GM19193 (cell line): ENCODE measurements around the gene EPSTI1.
A peak's percentile ranks its signal among the peaks of the same experiment; 100 is the strongest.

Experiments
- POLR2A ChIP-seq: IDR thresholded peaks from 4 replicates; pipeline ENCODE4 v1.6.1; 2011; ENCODE audit not compliant: insufficient read depth, insufficient read length; ENCODE audit errors: extremely low read depth

The EPSTI1 gene

DNA sequence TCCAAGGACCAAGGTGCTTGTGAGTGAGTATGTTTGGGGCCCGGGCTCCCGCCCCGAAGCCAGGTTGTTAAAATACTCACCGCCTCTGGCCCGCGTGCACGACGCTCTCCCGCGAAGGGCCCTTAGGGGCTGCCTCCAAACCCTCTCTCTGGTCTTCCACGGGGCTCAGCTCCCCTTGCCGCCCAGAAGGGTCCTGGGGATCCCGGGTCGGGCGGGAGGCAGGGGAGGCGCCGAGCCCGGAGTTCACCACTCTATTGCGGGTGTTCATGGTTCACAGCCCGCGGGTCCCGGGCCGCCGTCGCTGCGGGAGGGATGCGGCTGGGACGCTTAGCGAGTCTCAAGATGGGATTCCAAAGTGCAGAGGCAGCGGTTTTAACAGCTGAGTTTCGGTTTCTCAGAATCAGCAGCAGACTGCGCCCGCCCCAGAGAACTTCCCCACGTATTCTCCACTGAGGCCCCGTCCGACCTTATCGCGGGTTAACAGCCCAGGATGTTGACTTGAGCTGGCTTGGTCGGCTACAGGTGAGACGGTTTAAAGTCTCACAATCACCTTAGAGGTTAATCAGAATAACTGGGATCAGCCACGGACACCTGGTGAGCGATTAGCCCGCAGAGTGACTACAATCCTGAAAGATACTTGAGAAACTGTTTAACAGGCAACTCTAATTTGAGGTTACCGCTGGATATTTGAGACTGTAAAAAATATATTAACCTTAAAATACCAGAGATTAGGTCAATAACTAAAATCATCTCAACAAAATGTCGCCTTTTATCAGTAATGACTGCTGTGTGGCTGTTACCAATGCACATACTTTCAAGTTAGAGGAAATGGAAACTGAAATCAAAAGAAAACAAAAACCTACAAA, at the start of gene EPSTI1:
TSS of gene EPSTI1 (minus strand) at position 344 of the 866 bp plus-strand sequence. CDS start at position 268, 76 bp downstream.
- TF ChIP-seq POLR2A: peak; percentile 83

DNA sequence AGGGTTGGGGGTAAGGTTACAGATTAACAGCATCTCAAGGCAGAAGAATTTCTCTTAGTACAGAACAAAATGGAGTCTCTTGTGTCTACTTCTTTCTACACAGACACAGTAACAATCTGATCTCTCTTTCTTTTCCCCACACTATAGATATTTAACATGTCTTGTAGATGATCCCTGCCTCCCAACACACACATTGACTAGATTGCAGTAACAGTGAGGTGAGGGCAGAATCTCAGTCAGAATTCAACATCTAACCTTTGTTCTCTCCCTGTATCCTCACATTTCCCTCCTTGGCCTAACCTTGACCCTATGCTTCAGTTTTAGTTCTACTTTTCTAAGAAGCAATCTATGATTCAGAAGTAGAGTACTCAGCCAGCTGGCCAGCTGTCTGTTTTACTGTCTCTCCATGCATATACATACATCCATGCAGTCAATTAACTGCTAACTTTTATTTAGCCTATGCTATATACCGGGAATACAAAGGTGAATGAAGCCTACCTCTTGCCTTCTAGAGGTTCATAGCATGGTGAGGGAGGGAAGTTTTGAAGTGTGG, 49.4 kb upstream of the EPSTI1 start:
- no peak for TF ChIP-seq POLR2A

- no peak for TF ChIP-seq POLR2A
These were observed 47.9 kb upstream of the EPSTI1 start for GRCh38 chr13:43039966-43040365.

GRCh38 chr13:43036351-43037250, 44.6 kb upstream of the EPSTI1 start:
- TF ChIP-seq POLR2A: no peak

GRCh38 chr13:43033038-43033437, 41.0 kb upstream of the EPSTI1 start:
- TF ChIP-seq POLR2A: no peak

- no peak for TF ChIP-seq POLR2A
These were observed 39.8 kb upstream of the EPSTI1 start for GRCh38 chr13:43031881-43032280.

- TF ChIP-seq POLR2A: no peak
These were observed 38.5 kb upstream of the EPSTI1 start for GRCh38 chr13:43030548-43030947.

- no peak for TF ChIP-seq POLR2A
These were observed 34.2 kb upstream of the EPSTI1 start for GRCh38 chr13:43026262-43026661.

DNA sequence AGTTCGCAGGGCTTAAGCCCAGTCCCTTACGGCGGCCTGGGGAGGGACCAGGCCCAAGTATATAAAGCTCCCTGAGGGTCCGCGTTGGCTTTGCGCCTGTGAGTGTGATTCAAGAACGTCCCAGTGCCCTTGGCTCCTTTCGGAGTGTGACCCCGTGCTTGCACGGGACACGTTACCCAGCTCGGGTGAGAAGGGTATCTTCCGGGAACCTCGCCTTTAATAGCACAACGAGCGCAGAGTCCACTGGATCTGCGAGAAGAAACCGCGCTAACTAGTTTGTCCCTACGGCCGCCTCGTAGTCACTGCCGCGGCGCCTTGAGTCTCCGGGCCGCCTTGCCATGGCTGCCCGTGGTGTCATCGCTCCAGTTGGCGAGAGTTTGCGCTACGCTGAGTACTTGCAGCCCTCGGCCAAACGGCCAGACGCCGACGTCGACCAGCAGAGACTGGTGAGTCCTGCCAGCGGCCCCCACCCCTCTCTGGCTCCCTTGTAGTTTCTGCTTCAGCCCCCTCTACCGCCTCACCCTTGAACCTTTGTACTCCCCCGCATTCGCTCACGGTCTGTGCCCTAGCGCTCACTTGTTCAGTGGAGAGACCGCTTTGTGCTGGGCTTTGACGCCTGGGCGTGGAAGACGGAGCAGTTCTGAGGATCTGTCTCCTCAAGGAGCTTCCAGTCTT, 31.4 kb upstream of the EPSTI1 start, which contains the start of gene DNAJC15:
TSS of gene DNAJC15 (plus strand) at position 298 of the 675 bp plus-strand sequence. CDS start at position 339, 41 bp downstream.
- TF ChIP-seq POLR2A: peak; percentile 90

DNA sequence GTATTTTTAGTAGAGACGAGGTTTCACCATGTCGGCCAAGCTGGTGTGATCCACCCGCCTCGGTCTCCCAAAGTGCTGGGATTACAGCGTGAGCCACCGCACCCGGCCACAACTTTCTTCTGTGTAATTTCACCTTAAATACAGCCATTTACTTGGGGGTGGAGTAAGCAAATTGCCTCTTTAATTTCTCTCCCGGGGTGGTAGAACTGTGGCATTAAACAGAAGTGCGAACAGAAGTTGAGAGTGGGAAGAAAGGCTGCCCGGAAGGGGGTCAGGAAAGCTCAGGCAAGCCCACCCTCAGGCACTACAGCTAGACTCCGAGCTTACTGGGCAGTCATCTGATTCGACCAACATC, 30.9 kb upstream of the EPSTI1 start:
- TF ChIP-seq POLR2A: no peak

DNA sequence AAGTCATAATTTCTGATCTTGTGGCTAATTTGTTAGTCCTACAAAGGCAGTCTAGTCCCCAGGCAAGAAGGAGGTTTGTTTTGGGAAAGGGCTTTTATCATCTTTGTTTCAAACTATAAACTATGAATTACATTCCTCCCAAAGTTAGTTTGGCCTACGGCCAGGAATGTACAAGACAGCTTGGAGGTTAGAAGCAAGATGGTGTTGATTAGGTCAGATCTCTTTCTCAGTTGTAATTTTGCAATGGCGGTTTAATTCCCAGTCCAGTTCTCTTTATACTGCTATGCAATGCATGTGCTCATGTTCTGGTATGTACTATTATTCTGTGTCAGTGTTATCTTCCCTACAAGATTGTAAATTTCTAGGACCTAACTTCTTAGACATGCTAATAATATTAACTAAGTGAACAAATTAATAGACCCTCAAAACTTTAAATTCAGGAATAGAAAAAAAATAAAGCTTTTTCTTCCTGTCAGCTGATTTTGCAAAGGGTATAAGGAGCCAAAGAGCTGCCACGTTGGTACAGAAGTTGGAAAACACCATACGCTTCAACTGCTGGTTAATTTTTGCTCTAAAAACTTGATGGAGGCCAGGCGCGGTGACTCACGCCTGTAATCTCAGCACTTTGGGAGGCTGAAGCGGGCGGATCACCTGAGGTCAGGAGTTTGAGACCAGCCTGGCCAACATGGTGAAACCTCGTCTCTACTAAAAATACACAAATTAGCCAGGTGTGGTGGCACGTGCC, 30.1 kb upstream of the EPSTI1 start:
- no peak for TF ChIP-seq POLR2A

DNA sequence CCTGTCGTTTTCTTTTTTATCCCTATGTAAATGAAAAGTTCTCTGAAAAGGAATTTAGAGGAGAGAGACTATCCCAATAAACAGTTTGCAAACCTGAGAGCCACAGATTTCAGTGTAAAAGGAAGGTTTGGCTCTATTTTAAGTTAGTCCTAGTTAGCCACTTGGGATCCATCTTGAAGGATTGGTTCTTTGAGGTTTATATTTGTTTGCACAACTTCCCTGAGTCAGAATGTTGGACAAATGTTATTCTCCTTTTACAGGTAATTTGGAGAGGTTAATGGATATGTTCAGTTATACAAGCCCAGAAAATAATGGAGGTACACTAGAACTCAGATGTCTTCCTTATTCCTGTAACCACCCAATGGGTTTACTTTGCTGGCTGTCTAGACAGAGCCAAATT, 28.8 kb upstream of the EPSTI1 start:
- no peak for TF ChIP-seq POLR2A

DNA sequence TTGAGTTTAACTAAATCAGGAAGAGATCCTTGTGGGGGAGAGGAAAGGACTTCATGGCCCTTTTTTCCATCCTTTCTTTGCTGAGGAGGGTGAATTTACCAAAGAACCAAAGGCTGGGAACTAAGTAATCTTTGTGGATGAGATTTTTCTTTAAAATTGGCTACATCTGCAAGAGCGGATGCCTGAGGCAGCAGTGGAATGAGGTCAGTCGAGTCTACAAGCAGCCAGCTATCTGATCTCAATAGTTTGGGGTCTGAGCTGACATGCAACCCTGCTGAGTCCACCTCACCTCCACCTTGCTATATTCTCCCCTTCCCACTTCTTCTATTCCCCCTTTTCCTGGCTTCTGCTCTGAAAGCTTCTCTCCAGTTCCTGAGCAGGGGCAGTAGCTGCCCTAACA, 27.8 kb upstream of the EPSTI1 start:
- no peak for TF ChIP-seq POLR2A

GRCh38 chr13:43016226-43016625, 24.2 kb upstream of the EPSTI1 start:
- TF ChIP-seq POLR2A: no peak
